ENCODE results near the gene CAD.

- TF ChIP-seq, protein P1, sequence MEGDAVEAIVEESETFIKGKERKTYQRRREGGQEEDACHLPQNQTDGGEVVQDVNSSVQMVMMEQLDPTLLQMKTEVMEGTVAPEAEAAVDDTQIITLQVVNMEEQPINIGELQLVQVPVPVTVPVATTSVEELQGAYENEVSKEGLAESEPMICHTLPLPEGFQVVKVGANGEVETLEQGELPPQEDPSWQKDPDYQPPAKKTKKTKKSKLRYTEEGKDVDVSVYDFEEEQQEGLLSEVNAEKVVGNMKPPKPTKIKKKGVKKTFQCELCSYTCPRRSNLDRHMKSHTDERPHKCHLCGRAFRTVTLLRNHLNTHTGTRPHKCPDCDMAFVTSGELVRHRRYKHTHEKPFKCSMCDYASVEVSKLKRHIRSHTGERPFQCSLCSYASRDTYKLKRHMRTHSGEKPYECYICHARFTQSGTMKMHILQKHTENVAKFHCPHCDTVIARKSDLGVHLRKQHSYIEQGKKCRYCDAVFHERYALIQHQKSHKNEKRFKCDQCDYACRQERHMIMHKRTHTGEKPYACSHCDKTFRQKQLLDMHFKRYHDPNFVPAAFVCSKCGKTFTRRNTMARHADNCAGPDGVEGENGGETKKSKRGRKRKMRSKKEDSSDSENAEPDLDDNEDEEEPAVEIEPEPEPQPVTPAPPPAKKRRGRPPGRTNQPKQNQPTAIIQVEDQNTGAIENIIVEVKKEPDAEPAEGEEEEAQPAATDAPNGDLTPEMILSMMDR (conservative IDR thresholded peaks at IDR 0.05) = no peak
- TF ChIP-seq EZH2 (IDR thresholded peaks at IDR 0.05; ENCODE audit: low read depth) = no peak
These were observed 46.4 kb upstream of the CAD start for GRCh38 chr2:27170581-27171337.
